Heart left ventricle (tissue), 16 donors: ENCODE measurements around the gene PABPC1L. TPM values are rescaled to one million over a fixed set of nuclear protein-coding genes. Genes with fewer than 3 reads are reported as not detected.

Source experiments
- ATAC-seq, 4 donors: fragments of 200-7000 bp; cut with Tn5 transposase; one replicate each; pipeline ENCODE4 v1.9.1; 2020 to 2022; ENCODE audit warnings: moderate library complexity in 4 of 4, mild to moderate bottlenecking in 3 of 4, moderate number of reproducible peaks in 1 of 4
- DNase-seq, 5 donors: peaks; one replicate each; pipeline ENCODE4 v3.0.0-alpha.2; 2020
- H3K27ac ChIP-seq, 12 donors: fragments of 200-600 bp; sonication (generic) in 4 of 12; one replicate each; pipeline versions ENCODE4 v1.5.0 to v1.8.0; 2016 to 2022; ENCODE audit warnings: mild to moderate bottlenecking in 2 of 12
- H3K27me3 ChIP-seq, 9 donors: fragments of 200-600 bp; sonication (generic) in 2 of 9; one replicate each; pipeline versions ENCODE4 v1.5.1 to v1.8.0; 2016 to 2022; ENCODE audit warnings: mild to moderate bottlenecking in 3 of 9
- H3K36me3 ChIP-seq, 9 donors: fragments of 200-600 bp; sonication (generic) in 2 of 9; one replicate each; pipeline versions ENCODE4 v1.5.0 to v1.8.0; 2018 to 2022; ENCODE audit warnings: mild to moderate bottlenecking in 2 of 9
- H3K4me1 ChIP-seq, 12 donors: fragments of 200-600 bp; sonication (generic) in 4 of 12; one replicate each; pipeline versions ENCODE4 v1.5.0 to v1.8.0; 2016 to 2022; ENCODE audit warnings: mild to moderate bottlenecking in 3 of 12
- H3K4me3 ChIP-seq, 12 donors: fragments of 200-600 bp; sonication (generic) in 4 of 12; one replicate each; pipeline versions ENCODE4 v1.5.0 to v1.8.0; 2017 to 2022; ENCODE audit warnings: mild to moderate bottlenecking in 9 of 12, moderate library complexity in 4 of 12
- H3K9me3 ChIP-seq, 12 donors: fragments of 200-600 bp; sonication (generic) in 4 of 12; one replicate each; pipeline versions ENCODE4 v1.5.0 to v1.8.0; 2016 to 2022; ENCODE audit warnings: mild to moderate bottlenecking in 1 of 12
- CTCF ChIP-seq, 12 donors: fragments of 200-600 bp; sonication (generic) in 4 of 12; IDR thresholded peaks; one replicate each; pipeline versions ENCODE4 v1.5.0 to v1.8.0; 2018 to 2022; ENCODE audit warnings: antibody characterized with exemption in 12 of 12, mild to moderate bottlenecking in 5 of 12
- POLR2A ChIP-seq, 2 donors: fragments of 450-650 bp; IDR thresholded peaks; one replicate each; pipeline ENCODE4 v1.6.1; 2017; ENCODE audit warnings: antibody characterized with exemption in 2 of 2, mild to moderate bottlenecking in 2 of 2, moderate library complexity in 2 of 2
- WGBS, 4 donors: extraction: QIAGEN DNeasy Blood & Tissue Kit in 2 of 4; methylation state at CpG; one replicate each; pipeline versions ENCODE4 v1.1.5 to v1.1.7; 2013 to 2018; 5-methylcytosine and 5-hydroxymethylcytosine counted together
- intact Hi-C, 10 donors: fragments of 100-400 bp; cut with DNase I; formaldehyde crosslinking; loops; one replicate each; pipeline versions ENCODE4 v1.11.1 to v1.14.2; 2022
- polyA plus RNA-seq, 2 donors: library from polyadenylated mRNA; stranded (reverse); fragments of 200-250 nt; gene quantifications; one replicate each; pipeline ENCODE4 v1.2.3, GENCODE V29; 2013
- total RNA-seq, 9 donors: library from RNA; depleted of rRNA in 2 of 9; stranded (reverse); fragments of >200 nt in 2 of 9; fragmentation: NEBNext Ultra II Directional in 3 of 9; extraction: Animal tissue kit (Norgen Biotek cat#: 25700) in 3 of 9; gene quantifications; one replicate each; pipeline versions ENCODE4 v1.1.0 to v1.2.4, GENCODE V29; 2016 to 2023
- donor health status: ischemic (EF 13 %, LVEDD 7.1; RV severe dilation, severe dysfunction).
- donor health status: healthy with polysubstance abuse.
- donor health status: DM: no; HTN: yes; CAD: no.
- donor health status: DM: no; HTN: no; CAD: no.
- donor health status: ischemic (EF 25% LVEDD 6.9; RV normal size, moderate dysfunction).
- donor health status: ischemic (EF 25% LVEDD 5.7; RV mildly dilated, moderate dysfunction).
- donor health status: healthy.
- donor health status: DM: yes; HTN: yes; CAD: no.
- donor health status: ischemic (EF 35%, LVEDD 5.7; RV mildly dilated, moderate dysfunction).
- donor health status: nonischemic (EF 11% LVEDD 7.7; RV severe dilation, severe dysfunction).
- donor health status: DM: yes; HTN: yes; CAD: no.
- donor health status: PGD.
- donor health status: ischemic (EF 29% LVEDD 5.4; RV normal size, mild dysfunction).
- donor health status: nonischemic (EF 23%, LVEDD 6.1; RV moderate dilation, normal function).

PABPC1L gene
- total and polyA plus RNA-seq, 11 donors = 0.58 to 5.9 (median 2.4) TPM

- peak overlapping the region in 1 of 12 donors; percentile 10 for H3K4me3 ChIP-seq
- DNase-seq (no peak), ATAC-seq (no peak)
- peak overlapping the region in 3 of 12 donors; percentile 19 to 95 (median 30) for H3K27ac ChIP-seq
- H3K36me3 ChIP-seq = peaks cover 0 to 36% (median 33%) of the 10 kb centered on the region in 9 donors
- H3K4me1 ChIP-seq = peaks cover 0 to 57% (median 15%) of the 10 kb centered on the region in 12 donors
- intact Hi-C loops = no loop called here
- H3K9me3 ChIP-seq = no peaks in the 10 kb centered on the region
- no peaks in the 10 kb centered on the region for H3K27me3 ChIP-seq
- TF ChIP-seq CTCF (IDR thresholded peaks at IDR 0.05) (no peak), POLR2A (IDR thresholded peaks at IDR 0.05) (no peak)
- 63 to 68% (median 67%) methylated on average over 1 of the region's 1 CpG for WGBS, 4 donors
Observed at GRCh38 chr20:44970243-44970757, 60.4 kb downstream of the PABPC1L start.

DNA sequence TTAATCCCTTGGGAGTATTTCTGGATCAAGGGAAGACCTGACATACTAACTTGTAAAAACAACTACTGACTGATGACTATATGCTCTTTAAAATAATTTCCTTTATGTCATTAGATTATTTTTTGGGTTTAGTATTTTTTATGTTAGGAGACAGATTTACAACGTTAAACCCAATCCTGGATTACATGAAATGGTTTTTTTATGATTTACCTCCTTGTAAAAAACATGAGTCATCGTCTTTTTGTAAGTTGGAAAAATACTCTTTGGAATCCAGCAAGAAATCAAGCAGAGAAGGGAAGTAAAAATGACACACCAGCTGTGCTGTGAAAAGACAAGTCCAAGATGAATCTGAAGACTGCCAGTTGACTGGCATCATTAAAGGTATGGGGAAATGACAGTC lies 63.2 kb downstream of the PABPC1L start:
- 88 to 95% (median 93%) methylated on average over 2 of the region's 2 CpGs for WGBS, 4 donors
- H3K27ac ChIP-seq = no peak overlapping the region
- ATAC-seq (no peak), DNase-seq (no peak)
- intact Hi-C loops = no loop called here
- H3K4me1 ChIP-seq = peaks cover 0 to 50% (median under 1%) of the 10 kb centered on the region in 12 donors
- no peaks in the 10 kb centered on the region for H3K9me3 ChIP-seq
- H3K4me3 ChIP-seq = no peak overlapping the region
- TF ChIP-seq CTCF (IDR thresholded peaks at IDR 0.05) (no peak), POLR2A (IDR thresholded peaks at IDR 0.05) (no peak)
- H3K27me3 ChIP-seq = no peaks in the 10 kb centered on the region
- peaks cover 0 to 60% (median 43%) of the 10 kb centered on the region in 9 donors for H3K36me3 ChIP-seq

- peak overlapping the region in 1 of 12 donors; percentile 88 for H3K27ac ChIP-seq
- no peaks in the 10 kb centered on the region for H3K27me3 ChIP-seq
- ATAC-seq (no peak), DNase-seq (no peak)
- peaks cover 0 to 42% (median 0%) of the 10 kb centered on the region in 12 donors for H3K4me1 ChIP-seq
- H3K36me3 ChIP-seq = peaks cover 0 to 95% (median 75%) of the 10 kb centered on the region in 9 donors
- H3K9me3 ChIP-seq = no peaks in the 10 kb centered on the region
- intact Hi-C loops = no loop called here
- TF ChIP-seq CTCF (IDR thresholded peaks at IDR 0.05) = no peak
- no peak overlapping the region for H3K4me3 ChIP-seq
- 86 to 98% (median 96%) methylated on average over 4 of the region's 4 CpGs for WGBS, 4 donors
Observed at GRCh38 chr20:44976698-44977097, 66.8 kb downstream of the PABPC1L start.

DNA sequence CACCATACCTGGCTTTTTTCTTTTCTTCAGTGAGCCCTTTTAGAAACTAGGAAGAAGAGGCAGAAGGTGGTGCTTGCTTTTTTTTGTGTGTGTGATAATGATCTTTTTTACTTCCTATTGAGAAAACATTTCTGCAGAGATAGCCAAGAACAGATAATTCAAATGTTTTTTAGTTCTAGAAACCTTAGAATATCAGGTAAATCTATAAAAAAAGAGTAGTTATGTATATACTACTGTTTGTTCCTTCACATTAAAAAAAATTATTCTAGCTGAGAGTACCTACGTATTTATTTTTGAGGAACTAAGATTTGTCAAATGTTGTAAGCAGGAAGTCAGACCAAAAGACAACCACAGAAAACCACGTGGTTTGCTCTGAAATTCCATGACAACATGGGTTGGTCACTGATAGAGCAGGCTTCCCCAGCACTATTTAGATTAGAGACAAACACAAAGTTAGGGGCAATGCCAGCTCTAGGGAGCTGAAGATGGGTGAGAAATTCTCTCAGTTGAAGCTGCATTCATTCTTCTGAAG lies 69.3 kb downstream of the PABPC1L start:
- ATAC-seq (peak; percentile 39 to 83 (median 56)), DNase-seq (peak in 1 of 5 donors; percentile 20)
- Histone ChIP-seq H3K4me1 (peaks cover 0 to 37% (median 0%) of the 10 kb centered on the region in 12 donors), H3K27ac (peak overlapping the region in 7 of 12 donors; percentile 27 to 88 (median 53)), H3K4me3 (peak overlapping the region in 1 of 12 donors; percentile 27), H3K27me3 (no peaks in the 10 kb centered on the region), H3K9me3 (no peaks in the 10 kb centered on the region), H3K36me3 (peaks cover 0 to 94% (median 70%) of the 10 kb centered on the region in 9 donors)
- WGBS, 4 donors = 41 to 55% (median 50%) methylated on average over 2 of the region's 2 CpGs
- intact Hi-C loops = no loop called here
- TF ChIP-seq POLR2A (IDR thresholded peaks at IDR 0.05) = no peak
- TF ChIP-seq CTCF (IDR thresholded peaks at IDR 0.05) = no peak
